Activated CD8-positive, alpha-beta T cell treated with anti-CD3 and anti-CD28 coated beads for 36 hours (primary cell): Measurements from ENCODE around the gene INTS15. TPM values are rescaled to one million over a fixed set of nuclear protein-coding genes. Genes with fewer than 3 reads are reported as not detected.

ENCODE experiments used
- ATAC-seq: fragments of 200-7000 bp; cut with Tn5 transposase; one replicate; pipeline ENCODE4 v1.10.0; 2021; ENCODE audit warnings: mild to moderate bottlenecking, moderate library complexity
- CTCF ChIA-PET: fragments of 350-600 bp; sonication (Branson Sonifier 250); formaldehyde crosslinking; loops from one replicate; lab custom pipeline; 2021; ENCODE audit warnings: antibody characterized with exemption; lab: Charles Lee
- POLR2A ChIA-PET: fragments of 350-600 bp; sonication (Branson Sonifier 250); formaldehyde crosslinking; loops from one replicate; lab custom pipeline; 2021; ENCODE audit warnings: antibody characterized with exemption; lab: Charles Lee
- DNase-seq: peaks from one replicate; pipeline ENCODE4 v3.0.0-alpha.2; 2020
- H3K27ac Mint-ChIP-seq: one replicate; pipeline ENCODE4 v1.8.0; 2021; ENCODE audit warnings: mild to moderate bottlenecking, mixed read lengths
- H3K27me3 Mint-ChIP-seq: one replicate; pipeline ENCODE4 v1.8.0; 2021; ENCODE audit warnings: mixed read lengths
- H3K36me3 Mint-ChIP-seq: one replicate; pipeline ENCODE4 v1.8.0; 2021; ENCODE audit warnings: low read depth, mixed read lengths
- H3K4me1 Mint-ChIP-seq: one replicate; pipeline ENCODE4 v1.8.0; 2021; ENCODE audit warnings: low read depth, mixed read lengths
- H3K4me3 Mint-ChIP-seq: one replicate; pipeline ENCODE4 v1.8.0; 2021; ENCODE audit warnings: mild to moderate bottlenecking, moderate library complexity, mixed read lengths
- H3K9me3 Mint-ChIP-seq: one replicate; pipeline ENCODE4 v1.8.0; 2021; ENCODE audit warnings: mixed read lengths
- CTCF ChIP-seq: fragments of 200-600 bp; IDR thresholded peaks from one replicate; pipeline ENCODE4 v1.8.0; 2022; ENCODE audit warnings: antibody characterized with exemption, mild to moderate bottlenecking
- intact Hi-C: fragments of 100-400 bp; cut with micrococcal nuclease; formaldehyde crosslinking; loops from one replicate; pipeline ENCODE4 v1.10.0; 2022
- total RNA-seq, 2 experiments: library from RNA; stranded (reverse); gene quantifications; one replicate each; pipeline ENCODE4 v1.2.3, GENCODE V29; 2021

Gene INTS15
- total RNA-seq, 2 experiments from 2014 or later: 26.8 to 29.8 TPM

GRCh38 chr7:6622134-6622710 lies 32.4 kb downstream of the INTS15 start:
- Mint-ChIP-seq H3K27ac (no peak overlapping the region), H3K4me1 (peaks cover 39% of the 10 kb centered on the region), H3K27me3 (no peaks in the 10 kb centered on the region), H3K36me3 (peaks cover 12% of the 10 kb centered on the region), H3K4me3 (no peak overlapping the region), H3K9me3 (no peaks in the 10 kb centered on the region)
- ChIA-PET CTCF (interaction anchor here (1.2 kb wide), 1 partner anchor 106 kb away, joined by 3 read pairs; no protein-coding TSS in a partner anchor), POLR2A (interaction anchor here (0.6 to 1.4 kb wide), 3 partner anchors 15 to 32 kb away, joined by 3 read pairs; partner anchors contain the start of genes INTS15 and ZNF316)
- ATAC-seq (no peak), DNase-seq (no peak)
- intact Hi-C loops: no loop called here
- no peak for TF ChIP-seq CTCF

- ATAC-seq: peak; percentile 70
- DNase-seq: peak; percentile 45
- Mint-ChIP-seq H3K36me3 (peaks cover 12% of the 10 kb centered on the region), H3K4me1 (peaks cover 39% of the 10 kb centered on the region), H3K4me3 (peak overlapping the region; percentile 53), H3K27me3 (no peaks in the 10 kb centered on the region), H3K27ac (peak overlapping the region; percentile 86), H3K9me3 (no peaks in the 10 kb centered on the region)
- POLR2A ChIA-PET: interaction anchor here (0.7 to 1.2 kb wide), 2 partner anchors 34 to 167 kb away, joined by 4 to 5 read pairs; partner anchors contain the start of gene INTS15
- CTCF ChIA-PET: interaction anchor here (0.9 kb wide), 1 partner anchor 33 kb away, joined by 3 read pairs; no protein-coding TSS in a partner anchor
- intact Hi-C loops: no loop called here
- no peak for TF ChIP-seq CTCF
These were observed 33.9 kb downstream of the INTS15 start for GRCh38 chr7:6623589-6624245.

GRCh38 chr7:6624246-6624611 lies 34.4 kb downstream of the INTS15 start:
- ChIA-PET CTCF (no interaction called here), POLR2A (interaction anchor here (0.7 to 1.2 kb wide), 2 partner anchors 35 to 167 kb away, joined by 4 to 5 read pairs; partner anchors contain the start of gene INTS15)
- no peak for ATAC-seq
- no peak for DNase-seq
- H3K27ac Mint-ChIP-seq: peak overlapping the region; percentile 86
- TF ChIP-seq CTCF: no peak
- H3K9me3 Mint-ChIP-seq: no peaks in the 10 kb centered on the region
- intact Hi-C loops: no loop called here
- H3K4me1 Mint-ChIP-seq: peaks cover 39% of the 10 kb centered on the region
- H3K36me3 Mint-ChIP-seq: peaks cover 12% of the 10 kb centered on the region
- H3K27me3 Mint-ChIP-seq: no peaks in the 10 kb centered on the region
- peak overlapping the region; percentile 53 for H3K4me3 Mint-ChIP-seq

- Mint-ChIP-seq H3K27ac (no peak overlapping the region), H3K4me1 (peaks cover 14% of the 10 kb centered on the region), H3K36me3 (peaks cover 3% of the 10 kb centered on the region), H3K27me3 (no peaks in the 10 kb centered on the region), H3K4me3 (no peak overlapping the region), H3K9me3 (no peaks in the 10 kb centered on the region)
- ATAC-seq (no peak), DNase-seq (no peak)
- TF ChIP-seq CTCF: no peak
- POLR2A ChIA-PET: no interaction called here
- CTCF ChIA-PET: interaction anchor here (0.7 kb wide), 1 partner anchor 10 kb away, joined by 3 read pairs; no protein-coding TSS in a partner anchor
- intact Hi-C loops: no loop called here
These were observed 38.2 kb downstream of the INTS15 start for GRCh38 chr7:6628045-6628444.
